Astrocyte of the cerebellum (primary cell): Measurements from ENCODE around the gene DOCK2.

Source experiments
- DNase-seq: peaks from one replicate; pipeline ENCODE4 v3.0.0-alpha.2; 2011; ENCODE audit warnings: low read depth
- H3K4me3 ChIP-seq: 2 replicates; pipeline ENCODE4 v1.5.1; 2011; ENCODE audit warnings: mild to moderate bottlenecking, low read depth, low read length, moderate library complexity
- CTCF ChIP-seq: IDR thresholded peaks from 2 replicates; pipeline ENCODE4 v1.5.1; 2012; ENCODE audit warnings: low read length, low read depth, moderate library complexity, mild to moderate bottlenecking; ENCODE audit errors: missing control alignments
- in situ Hi-C: cut with HindIII; loops from 2 replicates; pipeline ENCODE4 v1.10.0; 2017; ENCODE audit warnings: low sequenced_read_pairs

Gene DOCK2

DNA sequence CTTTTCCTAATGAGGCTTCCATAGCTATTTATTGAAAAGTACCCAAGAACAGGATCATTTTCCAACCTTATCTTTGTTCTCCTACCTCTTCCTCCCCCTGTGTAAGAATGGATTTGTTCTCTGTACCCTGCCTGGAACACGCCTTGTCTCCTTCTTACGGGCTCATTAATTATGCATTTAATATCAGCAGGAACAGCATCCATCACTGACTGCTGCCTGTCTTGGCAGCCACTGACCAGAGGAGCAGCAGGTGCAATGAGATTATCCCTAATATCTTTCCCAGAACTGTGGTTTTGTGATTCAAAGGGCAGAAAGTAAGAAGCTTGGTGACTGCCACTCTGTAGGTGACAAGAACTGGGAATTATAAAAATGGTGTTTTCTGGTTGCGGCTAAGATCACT is 362.5 kb downstream of the DOCK2 start:
- DNase-seq, result no peak
- in situ Hi-C loops, result no loop called here
- no peak for TF ChIP-seq CTCF
- H3K4me3 ChIP-seq, result no peak overlapping the region

DNA sequence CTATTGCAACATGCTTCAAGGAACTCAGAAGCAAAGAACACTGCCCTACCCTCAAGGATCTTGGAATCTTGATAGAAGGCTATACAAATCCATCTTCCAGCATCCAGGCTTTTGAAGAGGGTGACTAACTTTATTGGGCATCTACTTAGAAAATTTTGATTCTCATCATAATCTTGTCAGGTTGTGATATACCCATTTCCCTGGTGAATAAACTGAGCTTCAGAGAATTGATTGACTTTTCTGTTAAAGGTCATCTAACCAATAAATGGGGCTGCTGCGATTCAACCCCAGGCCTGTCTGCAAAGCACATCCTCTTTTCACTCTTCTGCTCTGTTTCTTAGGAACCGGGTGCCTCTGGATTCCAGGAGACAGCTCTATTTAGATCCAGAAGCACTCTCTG is 363.1 kb downstream of the DOCK2 start:
- no peak overlapping the region for H3K4me3 ChIP-seq
- in situ Hi-C loops, result no loop called here
- DNase-seq, result no peak
- no peak for TF ChIP-seq CTCF

GRCh38 chr5:170006021-170006420 is 368.9 kb downstream of the DOCK2 start:
- no peak for TF ChIP-seq CTCF
- in situ Hi-C loops, result no loop called here
- H3K4me3 ChIP-seq, result no peak overlapping the region
- no peak for DNase-seq

DNA sequence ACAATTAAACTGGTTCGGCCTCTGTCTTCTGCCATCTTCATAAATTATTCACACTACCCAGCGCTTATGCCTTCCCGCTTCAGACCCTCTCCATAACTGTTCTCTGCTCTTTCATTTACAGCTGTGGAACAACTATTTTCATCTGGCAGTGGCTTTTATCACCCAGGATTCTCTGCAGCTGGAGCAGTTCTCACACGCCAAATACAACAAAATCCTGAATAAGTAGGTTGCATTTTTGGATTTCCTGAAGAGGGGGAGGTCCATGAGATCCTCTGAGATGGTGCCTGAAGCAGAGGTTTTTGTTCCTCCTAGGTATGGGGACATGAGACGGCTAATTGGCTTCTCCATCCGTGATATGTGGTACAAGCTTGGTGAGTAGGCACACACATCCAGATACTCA is 371.3 kb downstream of the DOCK2 start:
- no peak for TF ChIP-seq CTCF
- DNase-seq, result no peak
- in situ Hi-C loops, result no loop called here
- no peak overlapping the region for H3K4me3 ChIP-seq

DNA sequence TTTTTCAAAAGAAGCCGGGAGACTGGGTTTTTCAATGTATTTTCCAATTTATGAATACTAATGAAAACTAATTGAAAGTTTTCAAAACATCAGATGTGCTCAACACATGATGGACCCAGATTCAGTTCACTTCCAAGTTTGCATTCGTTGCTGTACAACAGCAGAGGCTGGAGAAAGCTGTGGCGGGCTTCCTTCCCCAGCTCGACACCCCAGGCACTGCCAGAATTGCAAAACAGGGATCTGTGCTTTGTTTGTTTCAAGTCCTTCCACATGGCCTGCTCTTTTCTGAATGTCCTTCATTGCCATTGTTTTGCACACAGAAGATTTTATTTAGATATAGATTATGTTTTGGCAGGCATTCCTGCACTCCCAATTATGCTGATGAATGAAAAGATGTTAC is 373.5 kb downstream of the DOCK2 start:
- no peak overlapping the region for H3K4me3 ChIP-seq
- DNase-seq, result no peak
- no peak for TF ChIP-seq CTCF
- in situ Hi-C loops, result loop anchor here (10.0 kb wide), 1 partner anchor 64 kb away; no protein-coding TSS in a partner anchor

GRCh38 chr5:170011751-170012150 is 374.7 kb downstream of the DOCK2 start:
- in situ Hi-C loops, result loop anchor here (10.0 kb wide), 1 partner anchor 63 kb away; no protein-coding TSS in a partner anchor
- TF ChIP-seq CTCF, result no peak
- DNase-seq, result no peak
- no peak overlapping the region for H3K4me3 ChIP-seq

GRCh38 chr5:170012622-170013021 is 375.5 kb downstream of the DOCK2 start:
- no peak for DNase-seq
- no peak for TF ChIP-seq CTCF
- in situ Hi-C loops, result loop anchor here (10.0 kb wide), 1 partner anchor 62 kb away; no protein-coding TSS in a partner anchor
- H3K4me3 ChIP-seq, result no peak overlapping the region
